ENCODE results near the gene BEAN1.
"Not testable (repeated sequence)": the region's sequence is repeated elsewhere in the genome, so short reads cannot be mapped to it uniquely, and the experiment has no call there.

The BEAN1 gene

GRCh38 chr16:66513111-66513723 lies 86.1 kb downstream of the BEAN1 start:
- no peak for DNase-seq (ENCODE audit: low read depth)
- TF ChIP-seq MYC (IDR thresholded peaks at IDR 0.05; ENCODE audit: low read depth, low read length) (no peak), MAX (IDR thresholded peaks at IDR 0.05; ENCODE audit: low read depth, low read length) (no peak), POLR2A (IDR thresholded peaks at IDR 0.05; ENCODE audit: extremely low read depth, insufficient read length) (no peak), CTCF (IDR thresholded peaks at IDR 0.05; ENCODE audit: low read depth, low read length) (no peak)
- no peak overlapping the region for H3K4me3 ChIP-seq (ENCODE audit: low read depth, low read length)

DNA sequence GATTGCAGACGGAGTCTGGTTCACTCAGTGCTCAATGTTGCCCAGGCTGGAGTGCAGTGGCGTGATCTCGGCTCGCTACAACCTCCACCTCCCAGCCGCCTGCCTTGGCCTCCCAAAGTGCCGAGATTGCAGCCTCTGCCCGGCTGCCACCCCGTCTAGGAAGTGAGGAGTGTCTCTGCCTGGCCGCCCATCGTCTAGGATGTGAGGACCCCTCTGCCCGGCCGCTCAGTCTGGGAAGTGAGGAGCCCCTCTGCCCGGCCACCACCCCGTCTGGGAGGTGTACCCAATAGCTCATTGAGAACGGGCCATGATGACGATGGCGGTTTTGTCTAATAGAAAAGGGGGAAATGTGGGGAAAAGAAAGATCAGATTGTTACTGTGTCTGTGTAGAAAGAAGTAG lies 87.3 kb downstream of the BEAN1 start:
- not testable (repeated sequence) for DNase-seq (ENCODE audit: low read depth)

DNA sequence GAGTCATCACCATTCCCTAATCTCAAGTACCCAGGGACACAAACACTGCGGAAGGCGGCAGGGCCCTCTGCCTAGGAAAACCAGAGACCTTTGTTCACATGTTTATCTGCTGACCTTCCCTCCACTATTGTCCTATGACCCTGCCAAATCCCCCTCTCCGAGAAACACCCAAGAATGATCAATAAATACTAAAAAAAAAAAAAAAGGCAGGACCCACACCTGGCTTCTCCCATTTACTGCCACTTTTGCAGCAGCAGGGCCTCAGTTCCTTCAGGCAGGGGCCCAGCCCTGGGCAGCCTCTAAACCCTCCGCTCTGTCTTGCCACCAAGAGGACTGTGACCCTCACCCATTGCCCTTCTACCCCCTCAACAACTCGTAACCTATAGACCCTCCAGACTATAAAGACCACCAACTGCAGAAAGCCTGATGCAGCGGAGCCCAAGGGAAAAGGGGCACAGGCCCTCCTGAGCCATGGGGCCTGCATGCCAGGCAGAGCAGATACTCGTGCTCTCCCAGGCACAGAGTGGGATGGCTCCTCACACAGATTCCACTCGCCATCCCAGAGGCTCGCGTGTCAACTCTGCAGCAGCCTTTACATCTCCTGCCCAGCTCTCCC lies 88.0 kb downstream of the BEAN1 start:
- H3K4me3 ChIP-seq (ENCODE audit: low read depth, low read length); DNase-seq (ENCODE audit: low read depth): not testable (repeated sequence)

More for the DNA sequence above, 87.3 kb downstream of the BEAN1 start:
- not testable (repeated sequence) for H3K4me3 ChIP-seq (ENCODE audit: low read depth, low read length)

GRCh38 chr16:66515596-66516508 lies 88.8 kb downstream of the BEAN1 start:
- peak; percentile 69 for DNase-seq (ENCODE audit: low read depth)
- H3K4me3 ChIP-seq (ENCODE audit: low read depth, low read length) = no peak overlapping the region
- TF ChIP-seq MAX (IDR thresholded peaks at IDR 0.05; ENCODE audit: low read depth, low read length) = no peak
- peak; percentile 36 for TF ChIP-seq CTCF (IDR thresholded peaks at IDR 0.05; ENCODE audit: low read depth, low read length)
- TF ChIP-seq MYC (IDR thresholded peaks at IDR 0.05; ENCODE audit: low read depth, low read length) = no peak

GRCh38 chr16:66516509-66516807 lies 89.4 kb downstream of the BEAN1 start:
- peak overlapping the region; percentile 3 for H3K4me3 ChIP-seq (ENCODE audit: low read depth, low read length)
- no peak for DNase-seq (ENCODE audit: low read depth)
- TF ChIP-seq CTCF (IDR thresholded peaks at IDR 0.05; ENCODE audit: low read depth, low read length) (no peak), POLR2A (IDR thresholded peaks at IDR 0.05; ENCODE audit: extremely low read depth, insufficient read length) (no peak), MYC (IDR thresholded peaks at IDR 0.05; ENCODE audit: low read depth, low read length) (no peak), MAX (IDR thresholded peaks at IDR 0.05; ENCODE audit: low read depth, low read length) (no peak)

DNA sequence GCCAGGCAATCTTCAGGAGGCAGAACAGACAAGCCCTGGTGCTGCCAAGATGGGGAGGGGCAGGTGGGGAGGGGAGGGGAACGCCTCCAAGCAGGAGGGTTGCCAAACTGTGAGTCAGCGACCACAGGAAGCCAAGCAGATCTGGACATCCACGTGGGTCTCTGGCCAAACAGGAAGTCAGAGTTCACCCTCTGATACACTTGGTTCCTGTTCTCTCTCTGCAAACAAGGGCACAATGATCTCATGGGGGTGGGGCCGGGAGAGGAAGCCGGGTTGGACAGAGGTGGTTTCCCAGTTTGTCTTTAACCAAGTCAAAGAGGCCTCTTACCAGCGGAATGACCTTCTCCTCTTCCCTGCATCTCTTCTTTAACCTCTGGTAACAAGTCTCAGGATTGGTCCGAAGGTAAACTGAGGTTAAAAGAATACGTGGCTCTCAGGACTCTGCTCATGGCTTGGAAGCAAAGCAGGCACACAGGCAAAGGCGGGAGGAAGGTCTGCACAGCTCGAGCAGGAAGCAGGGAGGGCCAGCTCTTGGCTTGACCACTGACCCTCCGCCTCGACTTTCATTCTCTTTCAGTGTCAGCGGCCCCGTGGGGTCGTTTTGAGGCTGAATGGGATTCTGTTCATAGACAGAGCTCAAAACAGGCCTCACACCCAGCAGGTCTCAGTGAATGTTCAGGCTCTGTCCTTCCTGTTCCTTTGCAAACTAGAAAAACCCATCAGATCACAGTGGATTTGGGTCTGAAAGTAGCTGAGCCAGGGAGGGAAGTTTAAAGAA lies 89.9 kb downstream of the BEAN1 start:
- peak; percentile 100 for DNase-seq (ENCODE audit: low read depth)
- peak overlapping the region; percentile 58 for H3K4me3 ChIP-seq (ENCODE audit: low read depth, low read length)

More for the DNA sequence above, 89.9 kb downstream of the BEAN1 start:
- TF ChIP-seq POLR2A (IDR thresholded peaks at IDR 0.05; ENCODE audit: extremely low read depth, insufficient read length) = no peak
- peak; percentile 94 for TF ChIP-seq MYC (IDR thresholded peaks at IDR 0.05; ENCODE audit: low read depth, low read length)
- peak; percentile 98 for TF ChIP-seq MAX (IDR thresholded peaks at IDR 0.05; ENCODE audit: low read depth, low read length)
- no peak for TF ChIP-seq CTCF (IDR thresholded peaks at IDR 0.05; ENCODE audit: low read depth, low read length)

Data from NB4 (cell line).